GM12878 (cell line): Measurements from ENCODE around the gene MLEC. TPM values are rescaled to one million over a fixed set of nuclear protein-coding genes. Genes with fewer than 3 reads are reported as not detected.

Experiments
- ATAC-seq: fragments of 200-7000 bp; cut with Tn5 transposase; 3 replicates; pipeline ENCODE4 v1.9.1; 2020; ENCODE audit warnings: mild to moderate bottlenecking, moderate library complexity
- BruUV-seq: library from RNA; stranded (reverse); fragments of 400-500 nt; replicated peaks from 2 replicates; lab custom pipeline; 2021; lab: Mats Ljungman, UMichigan
- CTCF ChIA-PET: fragments of 300-600 bp; sonication (Branson Sonifier 250); formaldehyde crosslinking; extraction: SDS; loops from one replicate; lab custom pipeline; 2021; ENCODE audit warnings: inconsistent platforms; lab: Yijun Ruan, JAX
- POLR2A ChIA-PET: fragments of 350-600 bp; formaldehyde crosslinking; extraction: SDS; loops from one replicate; lab custom pipeline; 2021; ENCODE audit warnings: inconsistent platforms; lab: Charles Lee
- RAD21 ChIA-PET: fragments of 300-600 bp; sonication (Branson Sonifier 250); formaldehyde crosslinking; loops from one replicate; lab custom pipeline; 2023; ENCODE audit warnings: antibody characterized with exemption; ENCODE audit not compliant: unreplicated experiment; lab: Charles Lee
- SMC1A ChIA-PET: fragments of 300-600 bp; sonication (Branson Sonifier 250); formaldehyde crosslinking; loops from one replicate; lab custom pipeline; 2023; ENCODE audit not compliant: unreplicated experiment, uncharacterized antibody; lab: Charles Lee
- DNase-seq: peaks from one replicate; pipeline ENCODE4 v3.0.0-alpha.2; 2011; ENCODE audit warnings: low read depth, low spot score
- FAIRE-seq: peaks from 3 replicates; lab custom pipeline; 2011; peaks lifted over from hg19 to GRCh38; lab: Jason Lieb, UNC
- H2AFZ ChIP-seq: 2 replicates; pipeline ENCODE4 v1.6.0; 2011; ENCODE audit warnings: low read depth, low read length, control low read depth; ENCODE audit not compliant: control insufficient read depth
- H3K27ac ChIP-seq: 2 replicates; pipeline ENCODE4 v1.5.1; 2011; ENCODE audit warnings: control low read depth; ENCODE audit not compliant: control insufficient read depth, insufficient read depth
- H3K27me3 ChIP-seq, 2 experiments: replicated peaks in 1 of 2; 2 replicates each; pipeline versions ENCODE4 v1.6.0 to v1.6.1; 2011; ENCODE audit warnings: low read length in 1 of 2; ENCODE audit not compliant: control insufficient read depth in 2 of 2, insufficient read depth in 2 of 2
- H3K36me3 ChIP-seq, 2 experiments: 2 replicates each; pipeline ENCODE4 v1.5.1; 2011; ENCODE audit warnings: low read length in 1 of 2; ENCODE audit not compliant: control insufficient read depth in 2 of 2, insufficient read depth in 2 of 2
- H3K4me1 ChIP-seq: 2 replicates; pipeline ENCODE4 v1.6.1; 2011; ENCODE audit warnings: mild to moderate bottlenecking, low read length, moderate library complexity, mixed read lengths; ENCODE audit not compliant: control insufficient read depth, insufficient read depth
- H3K4me2 ChIP-seq: 2 replicates; pipeline ENCODE4 v1.6.0; 2011; ENCODE audit warnings: control low read depth; ENCODE audit not compliant: control insufficient read depth, insufficient read depth
- H3K4me3 ChIP-seq: fragments of 200-600 bp; sonication (generic); 2 replicates; pipeline ENCODE4 v1.5.1; 2016
- H3K79me2 ChIP-seq: 2 replicates; pipeline ENCODE4 v1.6.0; 2011; ENCODE audit warnings: low read length; ENCODE audit not compliant: control insufficient read depth, insufficient read depth
- H3K9ac ChIP-seq: 2 replicates; pipeline ENCODE4 v1.8.0; 2011; ENCODE audit warnings: low read length, control low read depth, mixed read lengths; ENCODE audit not compliant: control insufficient read depth, insufficient read depth
- H3K9me3 ChIP-seq: replicated peaks from 3 replicates; pipeline ENCODE4 v1.5.1; 2011; ENCODE audit warnings: mild to moderate bottlenecking, low read length; ENCODE audit not compliant: control insufficient read depth, insufficient read depth
- H4K20me1 ChIP-seq: 2 replicates; pipeline ENCODE4 v1.6.0; 2011; ENCODE audit not compliant: control insufficient read depth, insufficient read depth
- ATF2 ChIP-seq: IDR thresholded peaks from 2 replicates; pipeline ENCODE4 v1.6.1; 2012; ENCODE audit warnings: low read length, inconsistent platforms
- CBFB ChIP-seq: IDR thresholded peaks from 2 replicates; pipeline ENCODE4 v1.6.1; 2016; ENCODE audit warnings: antibody characterized with exemption, low read depth
- FOXK2 ChIP-seq: fragments of 450-650 bp; IDR thresholded peaks from 2 replicates; pipeline ENCODE4 v1.6.1; 2017; ENCODE audit warnings: mild to moderate bottlenecking, moderate library complexity
- HDAC2 ChIP-seq: fragments of 200-600 bp; sonication (generic); IDR thresholded peaks from 2 replicates; pipeline ENCODE4 v1.6.1; 2017
- POLR2AphosphoS5 ChIP-seq: IDR thresholded peaks from 2 replicates; pipeline ENCODE4 v1.6.1; 2011; ENCODE audit warnings: mild to moderate bottlenecking, low read length, inconsistent platforms
- ZNF384 ChIP-seq: IDR thresholded peaks from 2 replicates; pipeline ENCODE4 v1.6.1; 2012; ENCODE audit warnings: low read depth, mild to moderate bottlenecking, low read length, improper control_type of control experiment, borderline replicate concordance
- WGBS: methylation state at CpG from one replicate; pipeline ENCODE4 v1.1.6; 2016; ENCODE audit warnings: low lambda C conversion rate; ENCODE audit not compliant: insufficient replicate concordance, insufficient coverage; ENCODE audit errors: missing lambda C conversion rate; 5-methylcytosine and 5-hydroxymethylcytosine counted together
- in situ Hi-C: fragments of 300-500 bp; cut with MboI; formaldehyde crosslinking; loops from 9 replicates; pipeline ENCODE4 v1.14.3; 2018; ENCODE audit warnings: mixed read lengths
- intact Hi-C: fragments of 100-400 bp; cut with micrococcal nuclease; formaldehyde crosslinking; loops from one replicate; pipeline ENCODE4 v1.14.2; 2022; ENCODE audit not compliant: unreplicated experiment
- polyA plus RNA-seq, 11 experiments: library from polyadenylated mRNA; depleted of rRNA in 4 of 11; unstranded in 6 of 11; stranded (reverse) in 5 of 11; fragments of >200 nt; fragmentation: Nextera tagmentation in 4 of 11; fragmentation: Illumina TruSeq in 1 of 11; extraction: Ambion mirVana in 4 of 11; extraction: Trizol in 1 of 11; gene quantifications; 1 replicate in 1 of 11; 2 replicates in 10 of 11; pipeline versions ENCODE4 v1.2.1 to v1.2.3, GENCODE V29; 2011 to 2016; ENCODE audit warnings: inconsistent platforms in 2 of 11, missing spikeins in 2 of 11, low read depth in 1 of 11
- total RNA-seq, 4 experiments: library from RNA; depleted of rRNA in 3 of 4; stranded (reverse); fragments of >200 nt in 3 of 4; fragmentation: Illumina TruSeq in 1 of 4; extraction: Trizol in 1 of 4; gene quantifications; 2 replicates each; pipeline versions ENCODE4 v1.2.1 to v1.2.3, GENCODE V29; 2013 to 2021
- TF ChIP-seq, protein P1 (sequence below): fragments of 450-650 bp; IDR thresholded peaks from 2 replicates; pipeline ENCODE4 v1.6.1; 2017; ENCODE audit warnings: antibody characterized with exemption, mild to moderate bottlenecking, moderate library complexity

MLEC gene
- total and polyA plus RNA-seq, 10 of the 15 experiments (the other 5 are each of a cell fraction or from before 2014, with no cell fraction given) = 26.7 to 172 (median 103) TPM

- intact Hi-C loops = loop anchor here (2.0 to 5.0 kb wide), 2 partner anchors 15 to 167 kb away; no protein-coding TSS in a partner anchor
- H3K9ac ChIP-seq = no peak overlapping the region
- in situ Hi-C loops = no loop called here
Measured at GRCh38 chr12:120685522-120685921, 1.4 kb upstream of the MLEC start.

More at GRCh38 chr12:120685522-120685921, 1.4 kb upstream of the MLEC start:
- RAD21 ChIA-PET = interaction anchor here (0.9 to 8.9 kb wide), 5 partner anchors 8 to 166 kb away, joined by 3 to 144 read pairs (median 26); no protein-coding TSS in a partner anchor
- ATAC-seq (no peak), FAIRE-seq (no peak), DNase-seq (no peak)
- Histone ChIP-seq H4K20me1 (no peaks in the 10 kb centered on the region), H3K4me3 (0 out of 2 replicates have a peak overlapping the region, but pooled peaks have one; percentile 68), H3K79me2 (peaks cover 36% of the 10 kb centered on the region), H3K4me2 (no peak overlapping the region), H3K27me3 (no peaks in the 10 kb centered on the region), H2AFZ (no peak overlapping the region), H3K36me3 (no peaks in the 10 kb centered on the region), H3K4me1 (peaks cover 17% of the 10 kb centered on the region), H3K27ac (peak overlapping the region; percentile 96)
- POLR2A ChIA-PET = interaction anchor here (0.7 to 7.4 kb wide), 5 partner anchors 11 to 157 kb away, joined by 6 to 57 read pairs (median 29); partner anchors contain the start of gene COQ5
- SMC1A ChIA-PET = interaction anchor here (0.6 to 11.7 kb wide), 4 partner anchors 13 to 162 kb away, joined by 3 to 167 read pairs (median 78); no protein-coding TSS in a partner anchor
- CTCF ChIA-PET = interaction anchor here (0.6 to 24.8 kb wide), 7 partner anchors 13 to 210 kb away, joined by 3 to 454 read pairs (median 4); partner anchors contain the start of gene CABP1
- no TSS peak for BruUV-seq
- TF ChIP-seq POLR2AphosphoS5 (no peak), ZNF384 (0 out of 2 replicates have a peak, but pooled peaks have one; percentile 10), FOXK2 (no peak), HDAC2 (no peak), ATF2 (no peak), CBFB (no peak)
- TF ChIP-seq, protein P1, sequence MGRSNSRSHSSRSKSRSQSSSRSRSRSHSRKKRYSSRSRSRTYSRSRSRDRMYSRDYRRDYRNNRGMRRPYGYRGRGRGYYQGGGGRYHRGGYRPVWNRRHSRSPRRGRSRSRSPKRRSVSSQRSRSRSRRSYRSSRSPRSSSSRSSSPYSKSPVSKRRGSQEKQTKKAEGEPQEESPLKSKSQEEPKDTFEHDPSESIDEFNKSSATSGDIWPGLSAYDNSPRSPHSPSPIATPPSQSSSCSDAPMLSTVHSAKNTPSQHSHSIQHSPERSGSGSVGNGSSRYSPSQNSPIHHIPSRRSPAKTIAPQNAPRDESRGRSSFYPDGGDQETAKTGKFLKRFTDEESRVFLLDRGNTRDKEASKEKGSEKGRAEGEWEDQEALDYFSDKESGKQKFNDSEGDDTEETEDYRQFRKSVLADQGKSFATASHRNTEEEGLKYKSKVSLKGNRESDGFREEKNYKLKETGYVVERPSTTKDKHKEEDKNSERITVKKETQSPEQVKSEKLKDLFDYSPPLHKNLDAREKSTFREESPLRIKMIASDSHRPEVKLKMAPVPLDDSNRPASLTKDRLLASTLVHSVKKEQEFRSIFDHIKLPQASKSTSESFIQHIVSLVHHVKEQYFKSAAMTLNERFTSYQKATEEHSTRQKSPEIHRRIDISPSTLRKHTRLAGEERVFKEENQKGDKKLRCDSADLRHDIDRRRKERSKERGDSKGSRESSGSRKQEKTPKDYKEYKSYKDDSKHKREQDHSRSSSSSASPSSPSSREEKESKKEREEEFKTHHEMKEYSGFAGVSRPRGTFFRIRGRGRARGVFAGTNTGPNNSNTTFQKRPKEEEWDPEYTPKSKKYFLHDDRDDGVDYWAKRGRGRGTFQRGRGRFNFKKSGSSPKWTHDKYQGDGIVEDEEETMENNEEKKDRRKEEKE = no peak
- TF ChIP-seq, all 136 proteins: peak for 1
- peaks cover 2% of the 10 kb centered on the region; the same call in 1 of the 3 replicates for H3K9me3 ChIP-seq
- WGBS = 39% methylated on average over 3 of the region's 3 CpGs
